ENCODE results near the gene KLKB1.

KLKB1 gene

GRCh38 chr4:186216465-186217024, 10.8 kb upstream of the KLKB1 start (continued):
- TF ChIP-seq ZNF777 (tag by site-specific recombination; IDR thresholded peaks at IDR 0.05; ENCODE audit: borderline replicate concordance) (no peak), ZNF521 (tag by site-specific recombination; IDR thresholded peaks at IDR 0.05) (no peak), ZNF26 (tag by site-specific recombination; IDR thresholded peaks at IDR 0.05) (no peak), ZNF398 (tag by site-specific recombination; IDR thresholded peaks at IDR 0.05) (peak; percentile 75), TSHZ1 (tag by site-specific recombination; IDR thresholded peaks at IDR 0.05; ENCODE audit: borderline replicate concordance) (peak; percentile 28; the same call in 1 of the 2 replicates), IKZF3 (tag by site-specific recombination; IDR thresholded peaks at IDR 0.05) (0 out of 2 replicates have a peak, but pooled peaks have one; percentile 34), ZNF366 (tag by site-specific recombination; conservative IDR thresholded peaks at IDR 0.05) (peak; percentile 64), PBX3 (CRISPR knock-in tag; IDR thresholded peaks at IDR 0.05) (no peak), MEIS1 (CRISPR knock-in tag; IDR thresholded peaks at IDR 0.05; ENCODE audit: borderline replicate concordance) (no peak), ZBTB6 (tag by site-specific recombination; IDR thresholded peaks at IDR 0.05) (0 out of 2 replicates have a peak, but pooled peaks have one; percentile 39), ZNF114 (tag by site-specific recombination; IDR thresholded peaks at IDR 0.05) (no peak), ZNF701 (tag by site-specific recombination; IDR thresholded peaks at IDR 0.05) (no peak), GLI2 (tag by site-specific recombination; IDR thresholded peaks at IDR 0.05; ENCODE audit: borderline replicate concordance, low read depth) (no peak), ZNF792 (tag by site-specific recombination; IDR thresholded peaks at IDR 0.05) (no peak), ZBTB44 (tag by site-specific recombination; IDR thresholded peaks at IDR 0.05) (peak; percentile 86), ZNF560 (tag by site-specific recombination; IDR thresholded peaks at IDR 0.05; ENCODE audit: borderline replicate concordance) (no peak), ZNF146 (tag by site-specific recombination; IDR thresholded peaks at IDR 0.05) (no peak), ZNF266 (tag by site-specific recombination; IDR thresholded peaks at IDR 0.05; ENCODE audit: low read depth) (no peak)

All from HEK293 (cell line).